ENCODE results near the gene MAEL. TPM values are rescaled to one million over a fixed set of nuclear protein-coding genes. Genes with fewer than 3 reads are reported as not detected.
"Not testable (repeated sequence)": the region's sequence is repeated elsewhere in the genome, so short reads cannot be mapped to it uniquely, and the experiment has no call there.

The MAEL gene
- total and polyA plus RNA-seq, 3 experiments from 2014 or later = not detected

GRCh38 chr1:167012570-167012969 lies 23.5 kb downstream of the MAEL start:
- Histone ChIP-seq H3K27ac (ENCODE audit: low read depth, low read length) (no peak overlapping the region), H3K4me3 (ENCODE audit: low read length) (no peak overlapping the region), H3K4me1 (ENCODE audit: insufficient read depth, low read length) (no peaks in the 10 kb centered on the region), H3K27me3 (ENCODE audit: insufficient read depth, low read length, poor library complexity, severe bottlenecking) (no peaks in the 10 kb centered on the region), H3K9me3 (ENCODE audit: low read length) (no peaks in the 10 kb centered on the region), H3K36me3 (ENCODE audit: insufficient read depth, low read length) (no peaks in the 10 kb centered on the region)
- Mint-ChIP-seq H3K9me3 (peaks cover 0 to 2% (median 0%) of the 10 kb centered on the region in 5 donors), H3K27ac (no peak overlapping the region), H3K27me3 (peaks cover 30 to 63% of the 10 kb centered on the region in 2 donors), H3K36me3 (no peaks in the 10 kb centered on the region), H3K4me1 (no peaks in the 10 kb centered on the region), H3K4me3 (no peak overlapping the region)
- no peak for DNase-seq
- ChIA-PET CTCF (no interaction called here), POLR2A (no interaction called here)

GRCh38 chr1:167013108-167013929 lies 24.2 kb downstream of the MAEL start:
- H3K27ac Mint-ChIP-seq = no peak overlapping the region
- Histone ChIP-seq H3K9me3 (ENCODE audit: low read length) (no peaks in the 10 kb centered on the region), H3K27me3 (ENCODE audit: insufficient read depth, low read length, poor library complexity, severe bottlenecking) (no peaks in the 10 kb centered on the region), H3K27ac (ENCODE audit: low read depth, low read length) (no peak overlapping the region), H3K4me1 (ENCODE audit: insufficient read depth, low read length) (no peaks in the 10 kb centered on the region), H3K4me3 (ENCODE audit: low read length) (no peak overlapping the region), H3K36me3 (ENCODE audit: insufficient read depth, low read length) (no peaks in the 10 kb centered on the region)
- H3K27me3 Mint-ChIP-seq = peaks cover 30 to 60% of the 10 kb centered on the region in 2 donors
- peaks cover 0 to 2% (median 0%) of the 10 kb centered on the region in 5 donors for H3K9me3 Mint-ChIP-seq
- no peak for DNase-seq
- no peaks in the 10 kb centered on the region for H3K36me3 Mint-ChIP-seq
- H3K4me1 Mint-ChIP-seq = no peaks in the 10 kb centered on the region
- CTCF ChIA-PET = no interaction called here
- POLR2A ChIA-PET = no interaction called here
- H3K4me3 Mint-ChIP-seq = no peak overlapping the region

- POLR2A ChIA-PET = no interaction called here
- no peak overlapping the region for H3K4me3 Mint-ChIP-seq
Observed at GRCh38 chr1:167016100-167016750, 27.1 kb downstream of the MAEL start.

GRCh38 chr1:167022384-167022783 lies 33.3 kb downstream of the MAEL start:
- CTCF ChIA-PET = no interaction called here
- H3K4me3 Mint-ChIP-seq = no peak overlapping the region
- Histone ChIP-seq H3K27me3 (ENCODE audit: insufficient read depth, low read length, poor library complexity, severe bottlenecking) (no peaks in the 10 kb centered on the region), H3K4me1 (ENCODE audit: insufficient read depth, low read length) (no peaks in the 10 kb centered on the region), H3K36me3 (ENCODE audit: insufficient read depth, low read length) (no peaks in the 10 kb centered on the region), H3K27ac (ENCODE audit: low read depth, low read length) (no peak overlapping the region), H3K4me3 (ENCODE audit: low read length) (no peak overlapping the region), H3K9me3 (ENCODE audit: low read length) (no peaks in the 10 kb centered on the region)
- H3K9me3 Mint-ChIP-seq = peaks cover 0 to 2% (median 0%) of the 10 kb centered on the region in 5 donors
- no peak for DNase-seq
- peaks cover 16 to 38% of the 10 kb centered on the region in 2 donors for H3K27me3 Mint-ChIP-seq
- POLR2A ChIA-PET = no interaction called here
- H3K27ac Mint-ChIP-seq = no peak overlapping the region
- no peaks in the 10 kb centered on the region for H3K4me1 Mint-ChIP-seq
- no peaks in the 10 kb centered on the region for H3K36me3 Mint-ChIP-seq

More at GRCh38 chr1:167016100-167016750, 27.1 kb downstream of the MAEL start:
- Mint-ChIP-seq H3K9me3 (no peaks in the 10 kb centered on the region), H3K27me3 (peaks cover 14 to 33% of the 10 kb centered on the region in 2 donors), H3K36me3 (no peaks in the 10 kb centered on the region), H3K27ac (no peak overlapping the region), H3K4me1 (no peaks in the 10 kb centered on the region)
- H3K27me3 ChIP-seq (ENCODE audit: insufficient read depth, low read length, poor library complexity, severe bottlenecking) = no peaks in the 10 kb centered on the region
- CTCF ChIA-PET = no interaction called here
- H3K36me3 ChIP-seq (ENCODE audit: insufficient read depth, low read length) = no peaks in the 10 kb centered on the region
- H3K4me3 ChIP-seq (ENCODE audit: low read length) = no peak overlapping the region
- no peaks in the 10 kb centered on the region for H3K4me1 ChIP-seq (ENCODE audit: insufficient read depth, low read length)
- H3K27ac ChIP-seq (ENCODE audit: low read depth, low read length) = no peak overlapping the region
- no peaks in the 10 kb centered on the region for H3K9me3 ChIP-seq (ENCODE audit: low read length)
- DNase-seq = no peak

- H3K4me3 ChIP-seq (ENCODE audit: low read length); H3K9me3 ChIP-seq (ENCODE audit: low read length); H3K36me3 Mint-ChIP-seq; H3K4me3 Mint-ChIP-seq; DNase-seq; H3K9me3 Mint-ChIP-seq; H3K27ac ChIP-seq (ENCODE audit: low read depth, low read length); H3K27ac Mint-ChIP-seq; CTCF ChIA-PET; H3K4me1 ChIP-seq (ENCODE audit: insufficient read depth, low read length); H3K27me3 ChIP-seq (ENCODE audit: insufficient read depth, low read length, poor library complexity, severe bottlenecking); H3K36me3 ChIP-seq (ENCODE audit: insufficient read depth, low read length); H3K4me1 Mint-ChIP-seq; POLR2A ChIA-PET: not testable (repeated sequence)
- H3K27me3 Mint-ChIP-seq = peaks cover 33 to 47% of the 10 kb centered on the region in 2 donors
Observed at GRCh38 chr1:167029553-167029952, 40.5 kb downstream of the MAEL start.

- Mint-ChIP-seq H3K4me3 (no peak overlapping the region), H3K9me3 (no peaks in the 10 kb centered on the region), H3K36me3 (peaks cover 0 to 3% (median 0%) of the 10 kb centered on the region in 3 donors), H3K27me3 (peaks cover 7 to 10% of the 10 kb centered on the region in 2 donors), H3K27ac (no peak overlapping the region), H3K4me1 (no peaks in the 10 kb centered on the region)
- DNase-seq = no peak
- ChIA-PET POLR2A (no interaction called here), CTCF (interaction anchor here (1.2 kb wide), 1 partner anchor 26 kb away, joined by 5 read pairs; no protein-coding TSS in a partner anchor)
- Histone ChIP-seq H3K36me3 (ENCODE audit: insufficient read depth, low read length) (no peaks in the 10 kb centered on the region), H3K27me3 (ENCODE audit: insufficient read depth, low read length, poor library complexity, severe bottlenecking) (no peaks in the 10 kb centered on the region), H3K9me3 (ENCODE audit: low read length) (no peaks in the 10 kb centered on the region), H3K4me1 (ENCODE audit: insufficient read depth, low read length) (no peaks in the 10 kb centered on the region), H3K27ac (ENCODE audit: low read depth, low read length) (no peak overlapping the region), H3K4me3 (ENCODE audit: low read length) (no peak overlapping the region)
Observed at GRCh38 chr1:167033646-167034045, 44.6 kb downstream of the MAEL start.

GRCh38 chr1:167043752-167044488 lies 54.8 kb downstream of the MAEL start:
- POLR2A ChIA-PET = interaction anchor here (0.8 kb wide), 1 partner anchor 138 kb away, joined by 6 read pairs; no protein-coding TSS in a partner anchor
- no peak overlapping the region for H3K27ac ChIP-seq (ENCODE audit: low read depth, low read length)

More at GRCh38 chr1:167043752-167044488, 54.8 kb downstream of the MAEL start:
- no peaks in the 10 kb centered on the region for H3K36me3 ChIP-seq (ENCODE audit: insufficient read depth, low read length)
- H3K4me1 Mint-ChIP-seq = peaks cover 11 to 19% (median 17%) of the 10 kb centered on the region in 3 donors
- DNase-seq = peak; percentile 42 to 80 (median 60)
- H3K9me3 ChIP-seq (ENCODE audit: low read length) = no peaks in the 10 kb centered on the region
- peak overlapping the region; percentile 70 to 94 (median 90) for H3K4me3 Mint-ChIP-seq
- H3K27ac Mint-ChIP-seq = peak overlapping the region in 7 of 8 donors; percentile 48 to 91 (median 85)
- peak overlapping the region; percentile 58 for H3K4me3 ChIP-seq (ENCODE audit: low read length)
- no peaks in the 10 kb centered on the region for H3K27me3 ChIP-seq (ENCODE audit: insufficient read depth, low read length, poor library complexity, severe bottlenecking)
- H3K36me3 Mint-ChIP-seq = no peaks in the 10 kb centered on the region
- H3K4me1 ChIP-seq (ENCODE audit: insufficient read depth, low read length) = no peaks in the 10 kb centered on the region
- CTCF ChIA-PET = interaction anchor here (0.7 to 2.8 kb wide), 5 partner anchors 10 to 224 kb away, joined by 3 to 22 read pairs (median 3); no protein-coding TSS in a partner anchor
- peaks cover 0 to 1% (median 0%) of the 10 kb centered on the region in 5 donors for H3K9me3 Mint-ChIP-seq
- peaks cover 1 to 34% of the 10 kb centered on the region in 2 donors for H3K27me3 Mint-ChIP-seq

Data from CD8-positive, alpha-beta memory T cell (primary cell).